Central memory CD8-positive, alpha-beta T cell (primary cell): Measurements from ENCODE around the gene PFKFB4.
A peak's percentile ranks its signal among the peaks of the same experiment; 100 is the strongest.
"Not testable (repeated sequence)": the region's sequence is repeated elsewhere in the genome, so short reads cannot be mapped to it uniquely, and the experiment has no call there.

Source experiments
- ATAC-seq: fragments of 150-1000 bp; cut with Tn5 transposase; replicated peaks from 2 replicates; pipeline ENCODE4 v1.10.0; 2022; ENCODE audit warnings: mild to moderate bottlenecking, moderate FRiP score, moderate number of reproducible peaks; ENCODE audit not compliant: poor library complexity, severe bottlenecking; ENCODE audit errors: extremely low read depth
- DNase-seq, 2 donors: peaks; one replicate each; pipeline ENCODE4 v3.0.0; 2021; ENCODE audit warnings: low spot score in 2 of 2
- H3K27ac Mint-ChIP-seq: one replicate; pipeline ENCODE4 v1.8.0; 2022; ENCODE audit warnings: low read depth, mild to moderate bottlenecking, moderate library complexity, mixed read lengths
- H3K27me3 Mint-ChIP-seq: one replicate; pipeline ENCODE4 v1.8.0; 2022; ENCODE audit warnings: mixed read lengths
- H3K36me3 Mint-ChIP-seq: one replicate; pipeline ENCODE4 v1.8.0; 2022; ENCODE audit warnings: mild to moderate bottlenecking, moderate library complexity, mixed read lengths; ENCODE audit not compliant: insufficient read depth
- H3K4me1 Mint-ChIP-seq: one replicate; pipeline ENCODE4 v1.8.0; 2022; ENCODE audit warnings: mixed read lengths
- H3K4me3 Mint-ChIP-seq: one replicate; pipeline ENCODE4 v1.8.0; 2022; ENCODE audit warnings: mild to moderate bottlenecking, moderate library complexity, mixed read lengths
- H3K9me3 Mint-ChIP-seq: one replicate; pipeline ENCODE4 v1.8.0; 2022; ENCODE audit warnings: mixed read lengths

Gene PFKFB4

GRCh38 chr3:48530701-48531100 lies 25.9 kb downstream of the PFKFB4 start:
- not testable (repeated sequence) for H3K4me1 Mint-ChIP-seq, H3K27me3 Mint-ChIP-seq

DNA sequence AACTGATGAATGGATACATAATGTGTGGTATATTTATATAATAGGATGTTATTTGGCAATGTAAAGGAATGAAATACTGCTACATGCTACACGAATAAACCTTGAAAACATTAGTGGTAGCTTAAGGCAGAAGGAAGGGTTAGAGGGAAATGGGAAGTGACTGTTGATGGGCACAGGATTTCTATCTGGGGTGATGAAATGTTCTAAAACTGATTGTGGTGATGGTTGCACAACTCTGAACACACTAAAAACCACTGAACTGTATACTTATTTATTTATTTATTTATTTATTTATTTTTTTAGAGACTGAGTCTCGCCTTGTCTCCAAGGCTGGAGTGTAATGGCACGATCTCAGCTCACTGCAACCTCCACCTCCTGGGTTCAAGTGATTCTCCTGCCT lies 27.8 kb downstream of the PFKFB4 start:
- DNase-seq: no peak
- no peak overlapping the region for H3K4me3 Mint-ChIP-seq
- H3K4me1 Mint-ChIP-seq: no peaks in the 10 kb centered on the region
- no peaks in the 10 kb centered on the region for H3K9me3 Mint-ChIP-seq
- no peak overlapping the region for H3K27ac Mint-ChIP-seq
- H3K27me3 Mint-ChIP-seq: no peaks in the 10 kb centered on the region
- ATAC-seq: no peak
- no peaks in the 10 kb centered on the region for H3K36me3 Mint-ChIP-seq

More at GRCh38 chr3:48530701-48531100, 25.9 kb downstream of the PFKFB4 start:
- H3K36me3 Mint-ChIP-seq, H3K9me3 Mint-ChIP-seq, H3K4me3 Mint-ChIP-seq, H3K27ac Mint-ChIP-seq, DNase-seq, ATAC-seq: not testable (repeated sequence)

DNA sequence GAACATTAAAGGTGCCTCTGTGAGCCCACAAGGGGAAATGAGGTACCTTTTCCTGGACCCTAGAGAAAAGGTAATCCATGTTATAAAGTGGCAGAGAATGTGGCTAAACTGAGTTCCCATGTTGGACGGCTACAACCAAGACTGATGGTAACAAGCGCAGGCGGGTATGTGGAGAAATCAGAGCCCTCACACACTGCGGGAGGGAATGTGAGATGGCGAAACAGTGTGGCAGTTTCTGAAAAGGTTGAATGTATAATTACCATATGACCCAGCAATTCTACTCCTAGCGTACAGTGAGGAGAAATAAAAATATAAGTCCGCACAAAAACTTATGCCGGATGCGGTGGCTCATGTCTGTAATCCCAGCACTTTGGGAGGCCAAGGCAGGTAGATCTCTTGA lies 28.6 kb downstream of the PFKFB4 start:
- Mint-ChIP-seq H3K27me3 (no peaks in the 10 kb centered on the region), H3K4me1 (no peaks in the 10 kb centered on the region), H3K36me3 (no peaks in the 10 kb centered on the region), H3K9me3 (no peaks in the 10 kb centered on the region), H3K27ac (no peak overlapping the region), H3K4me3 (no peak overlapping the region)
- no peak for DNase-seq
- ATAC-seq: no peak

- Mint-ChIP-seq H3K27me3 (no peaks in the 10 kb centered on the region), H3K27ac (no peak overlapping the region), H3K4me1 (no peaks in the 10 kb centered on the region), H3K36me3 (no peaks in the 10 kb centered on the region), H3K4me3 (no peak overlapping the region), H3K9me3 (no peaks in the 10 kb centered on the region)
- DNase-seq (no peak), ATAC-seq (no peak)
Measured at GRCh38 chr3:48524970-48525369, 31.6 kb downstream of the PFKFB4 start.

GRCh38 chr3:48521635-48522034 lies 35.0 kb downstream of the PFKFB4 start:
- Mint-ChIP-seq H3K27ac (no peak overlapping the region), H3K9me3 (no peaks in the 10 kb centered on the region), H3K36me3 (no peaks in the 10 kb centered on the region), H3K4me3 (no peak overlapping the region), H3K4me1 (peaks cover 13% of the 10 kb centered on the region), H3K27me3 (no peaks in the 10 kb centered on the region)
- DNase-seq (no peak), ATAC-seq (no peak)

- Mint-ChIP-seq H3K27ac (no peak overlapping the region), H3K27me3 (no peaks in the 10 kb centered on the region), H3K36me3 (no peaks in the 10 kb centered on the region), H3K4me1 (peaks cover 26% of the 10 kb centered on the region), H3K9me3 (no peaks in the 10 kb centered on the region), H3K4me3 (no peak overlapping the region)
- DNase-seq (no peak), ATAC-seq (no peak)
Measured at GRCh38 chr3:48519277-48519643, 37.3 kb downstream of the PFKFB4 start.

- no peaks in the 10 kb centered on the region for H3K27me3 Mint-ChIP-seq
- H3K36me3 Mint-ChIP-seq: no peaks in the 10 kb centered on the region
- ATAC-seq (no peak), DNase-seq (no peak)
- H3K4me1 Mint-ChIP-seq: peaks cover 31% of the 10 kb centered on the region
- H3K27ac Mint-ChIP-seq: no peak overlapping the region
- no peak overlapping the region for H3K4me3 Mint-ChIP-seq
- H3K9me3 Mint-ChIP-seq: no peaks in the 10 kb centered on the region
Measured at GRCh38 chr3:48518638-48519276, 37.8 kb downstream of the PFKFB4 start.

DNA sequence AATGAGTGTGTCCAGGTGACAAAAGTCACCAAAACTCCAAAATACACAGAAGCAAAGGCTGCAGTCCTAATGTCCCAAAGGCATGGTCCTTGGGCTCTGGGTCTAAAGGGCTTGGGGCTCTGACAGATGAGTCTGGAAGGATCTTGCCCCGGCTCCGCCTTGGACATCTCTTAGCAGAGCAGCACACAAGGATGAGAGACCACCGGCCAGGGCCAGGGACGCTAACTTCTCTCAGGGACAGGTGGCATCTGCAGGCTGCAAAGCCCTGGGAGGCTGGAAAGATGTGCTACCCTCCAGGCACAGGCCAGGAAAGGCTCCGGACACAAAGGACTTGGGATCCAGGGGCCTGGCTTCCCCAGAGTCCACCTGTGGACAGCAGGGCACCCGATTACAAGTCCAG lies 38.5 kb downstream of the PFKFB4 start:
- no peak overlapping the region for H3K27ac Mint-ChIP-seq
- ATAC-seq (no peak), DNase-seq (no peak)
- no peaks in the 10 kb centered on the region for H3K36me3 Mint-ChIP-seq
- H3K4me3 Mint-ChIP-seq: no peak overlapping the region
- peaks cover 32% of the 10 kb centered on the region for H3K4me1 Mint-ChIP-seq
- H3K27me3 Mint-ChIP-seq: no peaks in the 10 kb centered on the region
- no peaks in the 10 kb centered on the region for H3K9me3 Mint-ChIP-seq

DNA sequence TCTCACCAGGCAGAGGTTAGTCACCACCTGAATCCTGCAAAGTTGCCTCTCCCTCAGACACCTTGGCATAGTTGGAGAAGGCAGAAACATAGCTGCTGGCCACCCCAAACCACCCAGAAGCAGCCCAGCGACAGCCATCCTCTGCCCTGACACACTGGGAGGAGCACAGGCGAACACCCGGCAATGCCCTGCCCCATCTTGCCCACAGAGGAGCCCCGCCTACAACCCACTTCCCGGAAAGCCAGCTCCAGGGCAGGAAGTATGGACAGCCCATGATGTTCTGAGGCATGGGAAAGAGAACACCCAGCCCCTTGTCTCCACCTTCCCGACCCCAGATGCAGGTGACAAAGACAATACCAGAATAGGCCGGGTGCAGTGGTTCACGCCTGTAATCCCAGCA lies 40.0 kb downstream of the PFKFB4 start:
- H3K4me3 Mint-ChIP-seq: peak overlapping the region; percentile 13
- no peak for DNase-seq
- no peak for ATAC-seq

GRCh38 chr3:48514431-48515227 lies 42.0 kb downstream of the PFKFB4 start:
- Mint-ChIP-seq H3K27me3 (no peaks in the 10 kb centered on the region), H3K4me1 (peaks cover 32% of the 10 kb centered on the region), H3K4me3 (peak overlapping the region; percentile 36), H3K9me3 (no peaks in the 10 kb centered on the region), H3K36me3 (no peaks in the 10 kb centered on the region), H3K27ac (no peak overlapping the region)
- ATAC-seq (peak; percentile 40), DNase-seq (no peak)

More for the DNA sequence above, 40.0 kb downstream of the PFKFB4 start:
- no peaks in the 10 kb centered on the region for H3K36me3 Mint-ChIP-seq
- H3K9me3 Mint-ChIP-seq: no peaks in the 10 kb centered on the region
- H3K27ac Mint-ChIP-seq: no peak overlapping the region
- H3K4me1 Mint-ChIP-seq: peaks cover 32% of the 10 kb centered on the region
- H3K27me3 Mint-ChIP-seq: no peaks in the 10 kb centered on the region

DNA sequence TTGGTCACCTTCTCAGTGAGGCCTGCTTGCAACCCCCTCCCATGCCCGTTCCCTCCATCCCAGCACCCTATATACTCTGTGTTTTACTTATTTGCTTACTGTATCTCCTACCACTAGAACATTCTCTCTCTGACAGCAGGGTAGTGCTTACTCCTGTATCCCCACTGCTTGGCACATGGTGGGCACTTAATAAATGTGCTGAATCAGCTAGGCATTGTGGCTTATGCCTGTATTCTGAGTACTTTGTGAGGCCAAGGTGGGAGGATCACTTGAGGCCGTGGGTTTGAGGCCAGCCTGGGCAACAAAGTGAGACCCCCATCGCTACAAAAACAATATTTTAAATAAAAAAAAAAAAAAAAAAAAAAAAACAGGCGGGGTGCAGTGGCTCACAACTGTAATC lies 45.1 kb downstream of the PFKFB4 start:
- no peak overlapping the region for H3K27ac Mint-ChIP-seq
- no peaks in the 10 kb centered on the region for H3K27me3 Mint-ChIP-seq
- DNase-seq (no peak), ATAC-seq (no peak)
- H3K4me3 Mint-ChIP-seq: no peak overlapping the region
- H3K36me3 Mint-ChIP-seq: peaks cover 1% of the 10 kb centered on the region
- H3K4me1 Mint-ChIP-seq: peaks cover 32% of the 10 kb centered on the region
- no peaks in the 10 kb centered on the region for H3K9me3 Mint-ChIP-seq

DNA sequence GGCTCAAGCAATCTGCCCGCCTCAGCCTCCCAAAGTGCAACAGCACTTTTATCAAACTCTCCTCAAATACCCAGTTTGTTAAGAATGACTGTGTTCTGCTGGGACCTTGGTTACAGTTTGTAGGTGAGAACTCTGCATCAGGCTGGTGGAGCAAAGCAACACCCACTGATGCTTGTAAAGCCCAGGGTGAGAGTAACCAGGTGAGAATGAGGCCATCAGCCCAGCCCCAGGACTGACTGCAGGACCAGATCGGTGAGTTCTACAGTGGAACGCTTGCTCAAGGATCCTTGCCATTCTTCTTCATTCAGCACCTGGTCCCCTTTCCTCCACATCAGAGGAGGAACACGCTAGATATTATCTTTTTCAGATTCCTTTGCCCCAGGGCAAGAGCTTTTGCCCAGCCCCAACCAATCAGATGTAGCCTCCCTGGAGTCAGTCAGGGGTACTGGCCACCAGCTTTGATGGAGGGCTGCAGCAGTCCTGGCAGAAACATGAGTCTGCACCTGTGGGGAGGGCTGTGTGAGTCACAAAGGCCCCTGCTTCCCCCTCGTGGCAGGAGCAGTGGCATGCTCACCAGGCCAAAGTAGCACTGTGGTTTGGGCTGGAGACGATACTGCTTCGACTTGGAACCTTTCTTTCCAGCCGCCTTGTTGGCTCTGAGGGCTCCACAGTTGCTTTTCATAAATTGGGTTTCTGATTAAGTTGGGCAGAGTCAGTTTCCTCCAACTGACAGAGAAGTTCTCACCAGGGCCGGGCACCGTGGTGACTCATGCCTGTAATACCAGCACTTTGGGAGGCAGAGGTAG lies 49.1 kb downstream of the PFKFB4 start:
- peaks cover 2% of the 10 kb centered on the region for H3K36me3 Mint-ChIP-seq
- H3K9me3 Mint-ChIP-seq: no peaks in the 10 kb centered on the region
- peaks cover 32% of the 10 kb centered on the region for H3K4me1 Mint-ChIP-seq
- H3K27me3 Mint-ChIP-seq: no peaks in the 10 kb centered on the region
- H3K27ac Mint-ChIP-seq: peak overlapping the region; percentile 72
- peak; percentile 81 for ATAC-seq
- no peak overlapping the region for H3K4me3 Mint-ChIP-seq
- DNase-seq: peak; percentile 50 to 62
